MCF 10A (cell line): ENCODE results near the gene BAHCC1. TPM values are rescaled to one million over a fixed set of nuclear protein-coding genes. Genes with fewer than 3 reads are reported as not detected.
A peak's percentile ranks its signal among the peaks of the same experiment; 100 is the strongest.

Experiments
- BruUV-seq: library from RNA; stranded (reverse); fragments of 400-500 nt; replicated peaks from 2 replicates; lab custom pipeline; 2021; lab: Mats Ljungman, UMichigan
- CTCF ChIA-PET: fragments of 300-600 bp; sonication (Branson Sonifier 250); formaldehyde crosslinking; extraction: SDS; loops from one replicate; lab custom pipeline; 2021; ENCODE audit warnings: antibody characterized with exemption, inconsistent platforms; lab: Yijun Ruan, JAX
- POLR2A ChIA-PET: fragments of 300-600, 350-650 bp; sonication (Branson Sonifier 250); formaldehyde crosslinking; extraction: SDS; loops from one replicate; lab custom pipeline; 2020; ENCODE audit warnings: antibody characterized with exemption, inconsistent platforms; lab: Yijun Ruan, JAX
- DNase-seq: peaks from one replicate; pipeline ENCODE4 v3.0.0-alpha.2; 2018; ENCODE audit not compliant: unreplicated experiment
- H3K27ac Mint-ChIP-seq: one replicate; pipeline ENCODE4 v1.8.0; 2022; ENCODE audit warnings: mild to moderate bottlenecking, low read depth, mixed read lengths; ENCODE audit not compliant: unreplicated experiment
- H3K27me3 Mint-ChIP-seq: one replicate; pipeline ENCODE4 v1.8.0; 2022; ENCODE audit warnings: mixed read lengths; ENCODE audit not compliant: insufficient read depth, unreplicated experiment
- H3K36me3 Mint-ChIP-seq: one replicate; pipeline ENCODE4 v1.8.0; 2022; ENCODE audit warnings: mild to moderate bottlenecking, moderate library complexity, mixed read lengths; ENCODE audit not compliant: insufficient read depth, unreplicated experiment
- H3K4me1 Mint-ChIP-seq: one replicate; pipeline ENCODE4 v1.8.0; 2022; ENCODE audit warnings: mixed read lengths; ENCODE audit not compliant: insufficient read depth, unreplicated experiment
- H3K4me3 Mint-ChIP-seq: one replicate; pipeline ENCODE4 v1.8.0; 2022; ENCODE audit warnings: mild to moderate bottlenecking, moderate library complexity, mixed read lengths; ENCODE audit not compliant: unreplicated experiment
- H3K9me3 Mint-ChIP-seq: one replicate; pipeline ENCODE4 v1.8.0; 2022; ENCODE audit warnings: mixed read lengths; ENCODE audit not compliant: unreplicated experiment
- CTCF ChIP-seq: fragments of 200-600 bp; IDR thresholded peaks from one replicate; pipeline ENCODE4 v1.8.0; 2022; ENCODE audit warnings: antibody characterized with exemption, mild to moderate bottlenecking; ENCODE audit not compliant: unreplicated experiment
- intact Hi-C: fragments of 100-400 bp; cut with micrococcal nuclease; formaldehyde crosslinking; loops from 2 replicates; pipeline ENCODE4 v1.14.1; 2022
- total RNA-seq: library from RNA; stranded (reverse); gene quantifications from 2 replicates; pipeline ENCODE4 v1.2.3, GENCODE V29; 2022

BAHCC1 gene
- total RNA-seq, 1 experiment from 2014 or later, result 7.4 TPM

DNA sequence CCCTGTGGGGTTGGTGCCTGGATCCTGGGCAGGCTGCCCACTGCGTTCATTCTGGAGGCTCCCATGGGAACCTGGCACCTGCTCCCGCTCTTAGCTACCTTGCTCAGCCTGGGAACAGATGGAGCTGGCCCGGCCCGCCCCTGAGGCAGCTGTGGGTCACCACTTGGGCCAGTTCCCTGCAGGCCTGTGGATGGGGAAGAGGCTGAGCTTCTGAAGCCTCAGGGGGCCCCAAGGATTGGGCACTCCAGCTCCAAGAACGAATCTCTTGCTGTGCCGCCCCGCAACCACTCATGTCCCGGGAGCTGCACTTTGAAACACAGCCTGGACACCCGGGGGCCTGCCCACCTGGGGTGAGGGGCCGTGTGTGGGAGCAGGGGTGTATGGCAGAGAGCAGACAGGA lies 37.7 kb downstream of the BAHCC1 start:
- intact Hi-C loops, result no loop called here
- Mint-ChIP-seq H3K9me3 (no peaks in the 10 kb centered on the region), H3K27me3 (no peaks in the 10 kb centered on the region), H3K4me3 (no peak overlapping the region), H3K27ac (no peak overlapping the region), H3K4me1 (no peaks in the 10 kb centered on the region), H3K36me3 (no peaks in the 10 kb centered on the region)
- peak; percentile 84 for DNase-seq
- no peak for TF ChIP-seq CTCF
- ChIA-PET CTCF (no interaction called here), POLR2A (no interaction called here)
- BruUV-seq, result no TSS peak

DNA sequence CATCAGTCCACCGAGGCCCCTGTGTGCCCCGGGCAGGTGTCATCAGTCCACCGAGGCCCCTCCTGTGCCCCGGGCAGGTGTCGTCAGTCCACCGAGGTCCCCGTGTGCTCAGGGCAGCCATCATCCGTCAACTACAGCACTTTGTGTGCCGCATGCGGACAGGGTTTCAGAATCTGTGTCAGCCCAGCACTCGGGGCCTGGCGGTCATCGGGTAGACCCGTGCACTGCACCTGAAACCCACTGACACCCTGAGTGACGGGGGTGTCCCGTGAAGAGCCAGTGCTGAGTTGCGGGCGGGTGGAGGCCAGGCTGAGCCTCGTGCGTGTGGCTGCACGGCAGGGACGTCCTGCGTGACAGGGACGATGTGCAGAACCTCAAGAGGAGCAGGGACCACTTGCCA lies 38.4 kb downstream of the BAHCC1 start:
- BruUV-seq, result no TSS peak
- DNase-seq, result no peak
- intact Hi-C loops, result no loop called here
- no peaks in the 10 kb centered on the region for H3K36me3 Mint-ChIP-seq
- no peaks in the 10 kb centered on the region for H3K27me3 Mint-ChIP-seq
- H3K4me3 Mint-ChIP-seq, result no peak overlapping the region
- H3K9me3 Mint-ChIP-seq, result no peaks in the 10 kb centered on the region
- TF ChIP-seq CTCF, result no peak
- ChIA-PET CTCF (no interaction called here), POLR2A (no interaction called here)
- H3K27ac Mint-ChIP-seq, result no peak overlapping the region
- no peaks in the 10 kb centered on the region for H3K4me1 Mint-ChIP-seq

- Mint-ChIP-seq H3K9me3 (no peaks in the 10 kb centered on the region), H3K4me3 (no peak overlapping the region), H3K27ac (no peak overlapping the region), H3K27me3 (no peaks in the 10 kb centered on the region), H3K4me1 (no peaks in the 10 kb centered on the region), H3K36me3 (no peaks in the 10 kb centered on the region)
- intact Hi-C loops, result no loop called here
- TF ChIP-seq CTCF, result no peak
- CTCF ChIA-PET, result no interaction called here
- POLR2A ChIA-PET, result interaction anchor here (1.0 kb wide), 1 partner anchor 21 kb away, joined by 3 read pairs; no protein-coding TSS in a partner anchor
- no TSS peak for BruUV-seq
- DNase-seq, result no peak
Observed at GRCh38 chr17:81434072-81434471, 38.8 kb downstream of the BAHCC1 start.

DNA sequence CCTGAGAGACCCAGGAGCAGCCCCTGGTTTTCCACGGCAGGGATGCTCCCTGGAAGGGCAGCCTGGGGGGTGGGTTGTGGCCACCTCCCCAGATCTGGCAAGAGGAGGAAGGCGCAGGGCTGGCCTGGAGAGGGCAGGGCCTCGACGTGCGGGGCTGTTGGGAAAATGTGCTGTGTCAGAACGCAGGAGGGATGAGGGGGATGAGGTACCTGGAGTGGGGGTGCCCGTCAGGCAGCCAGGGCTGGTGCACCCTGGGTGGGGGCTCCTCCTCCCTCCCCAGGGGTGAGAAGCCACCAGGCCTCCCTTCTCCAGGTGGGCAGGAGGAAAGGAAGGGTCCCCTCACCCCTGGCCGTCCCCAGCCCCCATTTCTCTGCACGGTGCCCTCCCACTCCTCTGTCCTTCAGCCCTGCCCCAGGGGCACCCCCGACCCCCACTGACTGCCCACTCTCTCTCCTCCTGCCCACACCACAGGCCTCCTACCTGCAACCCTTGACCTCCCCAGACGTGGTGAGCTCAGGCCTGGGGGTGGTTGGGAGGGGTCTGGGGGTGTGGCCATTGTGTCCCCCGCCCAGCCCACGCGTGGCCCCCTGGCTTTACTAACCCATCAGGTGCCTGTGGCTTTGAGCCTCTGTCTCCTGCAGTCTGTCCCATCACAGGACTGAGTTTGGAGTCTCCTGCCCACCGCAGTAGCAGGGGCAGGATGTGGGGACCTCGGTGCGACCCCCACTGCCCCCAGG lies 39.6 kb downstream of the BAHCC1 start:
- intact Hi-C loops, result no loop called here
- no peak for DNase-seq
- Mint-ChIP-seq H3K27me3 (no peaks in the 10 kb centered on the region), H3K9me3 (no peaks in the 10 kb centered on the region), H3K4me1 (no peaks in the 10 kb centered on the region), H3K27ac (no peak overlapping the region), H3K36me3 (no peaks in the 10 kb centered on the region), H3K4me3 (no peak overlapping the region)
- ChIA-PET CTCF (no interaction called here), POLR2A (interaction anchor here (1.0 kb wide), 1 partner anchor 20 kb away, joined by 3 read pairs; no protein-coding TSS in a partner anchor)
- no peak for TF ChIP-seq CTCF
- BruUV-seq, result no TSS peak
